NAMALWA (cell line): ENCODE measurements around the gene ASPRV1.
"Not testable (repeated sequence)": the region's sequence is repeated elsewhere in the genome, so short reads cannot be mapped to it uniquely, and the experiment has no call there.

Experiments used
- DNase-seq: peaks from one replicate; pipeline ENCODE4 v3.0.0-alpha.2; 2015; ENCODE audit warnings: low spot score

Gene ASPRV1

GRCh38 chr2:69959425-69959824, 2.0 kb downstream of the ASPRV1 start:
- no peak for DNase-seq

- DNase-seq, result no peak
These were observed 3.0 kb downstream of the ASPRV1 start for GRCh38 chr2:69958480-69958879.

GRCh38 chr2:69957965-69958364, 3.5 kb downstream of the ASPRV1 start:
- peak; percentile 45 for DNase-seq

DNA sequence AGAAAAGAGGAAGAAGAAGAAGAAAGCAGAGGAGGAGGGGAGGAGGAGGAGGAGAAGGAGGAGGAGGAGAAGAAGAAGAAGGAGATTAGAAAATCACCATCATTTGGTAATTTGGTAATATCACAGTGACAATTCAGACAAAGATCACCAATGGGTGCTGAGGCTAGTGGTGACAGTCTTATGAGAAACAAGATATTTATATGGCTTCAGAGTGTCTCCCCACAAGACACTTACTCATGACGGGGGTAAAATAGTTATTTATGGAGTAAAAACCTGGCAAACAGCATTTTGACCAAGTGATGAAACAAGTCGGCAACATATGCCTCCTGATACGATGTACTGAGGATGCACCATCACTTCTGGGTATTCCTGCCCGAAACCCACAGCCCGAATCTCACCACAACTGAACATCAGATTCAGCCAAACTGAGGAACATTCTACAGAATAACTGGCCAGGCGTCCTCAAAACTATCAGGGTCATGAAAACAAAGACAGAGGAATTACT, 4.9 kb downstream of the ASPRV1 start:
- DNase-seq, result no peak

DNA sequence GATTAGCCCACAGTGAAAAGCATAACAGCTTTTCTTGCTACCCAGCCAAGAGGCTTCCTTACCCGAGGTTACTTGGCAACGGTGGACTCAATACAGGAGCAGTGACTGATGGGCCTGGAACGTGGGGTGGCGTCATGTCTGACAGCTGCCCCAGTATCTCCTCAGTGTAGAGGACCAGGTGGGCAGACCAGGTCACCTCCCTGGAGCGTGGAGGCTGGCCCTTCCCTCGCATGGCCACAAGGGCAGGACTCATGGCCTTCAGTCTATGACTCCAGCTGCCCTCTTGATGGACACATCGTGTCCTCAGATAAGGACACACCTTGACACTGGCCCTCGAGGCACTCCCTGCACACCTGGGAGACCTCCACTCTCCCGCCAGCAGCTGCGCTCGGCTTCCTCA, 6.4 kb downstream of the ASPRV1 start:
- no peak for DNase-seq

GRCh38 chr2:69954084-69954483, 7.3 kb downstream of the ASPRV1 start:
- DNase-seq, result no peak

GRCh38 chr2:69952336-69953115, 8.9 kb downstream of the ASPRV1 start:
- DNase-seq, result no peak

DNA sequence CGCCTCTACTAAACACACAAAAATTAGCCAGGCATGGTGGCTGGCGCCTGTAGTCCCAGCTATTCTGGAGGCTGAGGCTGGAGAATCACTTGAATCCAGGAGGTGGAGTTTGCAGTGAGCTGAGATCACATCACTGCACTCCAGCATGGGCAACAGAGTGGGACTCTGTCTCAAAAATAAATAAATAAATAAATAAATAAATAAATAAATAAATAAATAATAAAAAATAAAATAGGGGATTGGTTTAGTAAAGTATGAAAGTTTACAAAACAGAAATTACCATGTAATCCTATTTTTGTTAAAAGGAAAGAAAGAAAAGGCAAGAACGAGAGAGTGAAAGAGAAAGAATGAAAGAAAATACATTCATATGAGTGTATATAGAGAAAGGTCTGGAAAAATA, 10.8 kb downstream of the ASPRV1 start:
- not testable (repeated sequence) for DNase-seq

GRCh38 chr2:69950241-69950640, 11.2 kb downstream of the ASPRV1 start:
- no peak for DNase-seq

DNA sequence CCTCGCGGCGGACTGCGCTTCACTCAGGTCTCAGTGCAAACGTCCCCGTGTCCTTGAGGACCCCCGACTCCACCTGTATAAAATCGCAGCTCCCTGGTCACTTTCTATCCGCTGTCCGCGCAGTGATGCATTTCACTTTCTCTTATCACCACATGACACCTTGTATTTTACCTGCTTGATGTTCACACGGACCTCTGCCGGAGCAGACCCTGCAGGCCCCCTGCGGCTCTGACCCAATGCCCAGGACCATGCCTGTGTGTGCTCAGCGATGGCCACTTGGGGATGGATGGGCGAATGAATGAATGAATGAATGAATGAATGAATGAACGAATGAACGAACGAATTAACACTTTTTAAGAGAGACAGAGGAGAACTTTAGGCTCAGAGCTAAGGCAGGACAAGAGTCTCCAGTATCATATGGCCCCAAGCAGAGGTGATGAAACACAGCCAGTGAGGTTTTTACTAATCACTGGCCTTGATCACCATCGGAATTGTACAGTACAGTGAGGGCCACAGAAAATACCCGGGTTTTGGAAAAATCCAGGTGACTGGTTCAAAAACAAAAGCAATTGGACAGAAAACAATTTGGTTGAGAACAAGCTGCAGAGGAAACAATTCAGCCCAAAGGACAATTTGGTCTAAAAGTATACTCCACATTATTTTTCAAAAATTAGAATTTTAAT, 12.3 kb downstream of the ASPRV1 start:
- no peak for DNase-seq

GRCh38 chr2:69948032-69948962, 13.1 kb downstream of the ASPRV1 start:
- no peak for DNase-seq

- DNase-seq, result no peak
These were observed 14.0 kb downstream of the ASPRV1 start for GRCh38 chr2:69947325-69947931.

- peak; percentile 36 for DNase-seq
These were observed 14.8 kb downstream of the ASPRV1 start for GRCh38 chr2:69946351-69947324.

DNA sequence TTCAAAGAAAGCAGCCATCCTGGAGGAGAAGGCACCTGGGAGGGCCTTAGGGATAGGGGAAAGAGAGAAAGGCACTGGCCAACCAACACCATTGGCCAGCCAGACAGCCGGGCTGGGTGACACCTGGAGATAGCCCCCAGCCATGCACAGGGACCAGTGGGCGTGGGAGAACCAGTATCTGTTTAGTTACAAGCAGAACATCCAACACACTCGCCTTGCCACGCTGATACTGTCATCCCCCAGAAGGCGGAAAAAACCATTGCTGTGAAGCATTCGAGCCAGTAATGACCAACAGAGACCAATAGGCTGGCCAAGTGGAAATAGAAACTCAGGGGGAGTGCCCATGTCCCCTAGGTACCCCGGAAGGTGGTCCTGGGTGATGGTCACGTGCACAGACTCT, 15.5 kb downstream of the ASPRV1 start:
- no peak for DNase-seq

- DNase-seq, result no peak
These were observed 16.0 kb downstream of the ASPRV1 start for GRCh38 chr2:69945441-69945840.

GRCh38 chr2:69944756-69945155, 16.7 kb downstream of the ASPRV1 start:
- DNase-seq, result no peak

GRCh38 chr2:69943843-69944525, 17.4 kb downstream of the ASPRV1 start:
- no peak for DNase-seq

- no peak for DNase-seq
These were observed 18.2 kb downstream of the ASPRV1 start for GRCh38 chr2:69943000-69943842.

GRCh38 chr2:69940691-69941090, 20.7 kb downstream of the ASPRV1 start:
- DNase-seq, result no peak
